GM19351 (cell line): ENCODE measurements around the gene EGR4.

Experiments used
- ATAC-seq: cut with Tn5 transposase; IDR thresholded peaks from one replicate; pipeline ENCODE4 v1.9.1; 2021; ENCODE audit warnings: mild to moderate bottlenecking, moderate library complexity; ENCODE audit not compliant: unreplicated experiment

Gene EGR4

DNA sequence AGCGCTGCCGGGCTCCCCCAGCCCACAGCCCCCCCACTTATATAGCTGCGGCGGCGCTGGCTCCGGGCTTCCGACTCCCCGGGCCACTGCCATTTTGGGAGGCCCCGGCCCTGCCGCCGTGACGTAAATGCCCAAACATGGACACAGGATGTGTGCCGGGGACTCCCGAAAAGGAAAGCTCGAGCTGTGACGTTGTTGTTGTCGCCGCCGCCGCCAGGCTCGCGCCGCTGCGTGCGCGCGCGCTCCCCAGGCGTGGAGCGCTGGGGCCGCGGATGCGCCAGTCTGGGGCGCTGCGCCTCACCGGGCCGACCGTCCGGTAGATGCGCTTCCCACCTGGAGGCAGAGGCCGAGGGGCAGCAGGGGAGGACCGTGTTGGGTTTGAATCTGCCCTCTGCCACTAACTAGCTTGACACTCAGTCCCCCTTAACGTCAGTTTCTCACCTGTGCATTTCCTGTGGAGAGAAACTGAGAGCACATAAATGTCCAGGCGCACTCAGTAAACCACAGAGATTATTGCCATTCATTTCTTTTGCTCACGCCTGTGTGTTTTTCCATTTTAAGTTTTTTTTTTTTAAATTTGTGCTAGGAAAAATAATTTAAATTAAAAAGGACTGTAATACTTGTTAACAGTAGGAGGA, at the start of gene EGR4:
TSS of gene EGR4 (minus strand) at position 15 of the 638 bp plus-strand sequence. CDS start 231 bp downstream, outside the sequence.
- peak; percentile 93 for ATAC-seq

DNA sequence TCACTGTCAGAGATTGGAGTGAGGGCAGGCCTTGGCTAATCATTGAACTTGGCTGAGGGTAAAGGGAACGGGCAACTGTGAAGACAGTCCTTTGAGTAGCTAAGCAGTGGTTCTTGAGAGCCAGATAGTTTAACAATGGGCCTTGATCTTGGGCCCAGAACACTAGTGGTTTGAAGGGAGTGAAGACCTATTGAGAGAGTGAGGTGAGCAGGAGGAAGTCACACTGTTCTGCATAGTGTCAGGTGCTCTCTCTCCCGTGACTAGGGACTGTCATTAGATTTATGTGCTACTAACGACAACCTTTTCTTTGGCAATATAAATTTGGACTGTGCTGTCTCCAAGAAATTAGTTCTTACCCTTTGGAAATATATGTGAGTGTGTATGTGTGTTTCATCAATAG, 47.7 kb upstream of the EGR4 start:
- no peak for ATAC-seq

DNA sequence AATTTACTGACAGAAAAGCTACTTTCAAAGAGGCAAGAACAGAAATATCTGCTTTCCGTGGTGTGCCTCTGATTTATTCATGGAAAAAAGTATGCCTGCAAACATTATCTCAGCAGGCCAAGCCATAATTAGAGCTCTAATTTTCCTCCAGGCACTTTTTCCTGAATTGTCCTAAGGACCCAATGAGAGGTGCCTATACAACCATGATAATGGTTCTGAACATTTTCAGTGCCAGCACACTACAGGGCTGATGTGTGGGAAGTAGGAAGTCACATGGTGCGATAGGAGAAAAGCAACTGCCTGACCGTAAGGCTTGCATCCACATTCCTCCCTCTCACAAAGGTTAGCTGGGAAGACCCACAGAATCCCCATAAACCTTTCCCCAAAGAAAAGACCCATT, 45.9 kb upstream of the EGR4 start:
- ATAC-seq: no peak

DNA sequence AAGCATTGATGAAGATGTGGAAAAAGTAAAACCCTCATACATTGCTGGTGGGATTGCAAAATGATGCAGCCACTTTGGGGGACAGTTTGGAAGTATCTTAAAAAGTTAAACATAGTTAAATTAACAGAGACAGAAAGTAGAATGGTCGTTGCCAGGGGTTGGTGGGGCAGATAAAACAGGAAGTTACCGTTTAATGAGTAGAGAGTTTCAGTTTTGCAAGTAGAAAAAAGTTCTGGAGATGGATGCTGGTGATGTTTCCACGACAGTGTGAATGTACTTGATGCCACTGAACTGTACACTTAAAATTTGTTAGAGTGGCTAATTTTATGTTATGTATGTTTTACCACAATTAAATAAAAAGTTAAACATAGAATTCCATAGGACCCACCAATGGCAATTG, 44.5 kb upstream of the EGR4 start:
- ATAC-seq: peak; percentile 54

DNA sequence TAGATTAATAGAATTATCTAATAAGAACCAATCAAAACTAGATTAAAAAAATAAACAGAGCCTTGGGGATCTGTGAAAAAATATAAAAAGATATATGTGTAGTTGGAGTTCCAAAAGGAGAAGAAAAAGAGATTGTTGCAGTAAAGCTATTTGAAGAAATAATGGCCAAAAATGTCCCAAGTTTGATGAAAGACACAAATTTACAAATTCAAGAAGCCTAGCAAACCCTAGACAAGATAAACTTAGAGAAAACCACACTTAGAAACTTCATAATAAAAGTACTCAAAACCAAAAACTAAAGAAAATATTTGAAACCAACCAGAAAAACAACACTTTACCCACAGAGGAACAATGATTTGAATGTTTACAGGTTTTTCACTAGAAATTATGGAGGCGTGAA, 41.3 kb upstream of the EGR4 start:
- ATAC-seq: no peak

DNA sequence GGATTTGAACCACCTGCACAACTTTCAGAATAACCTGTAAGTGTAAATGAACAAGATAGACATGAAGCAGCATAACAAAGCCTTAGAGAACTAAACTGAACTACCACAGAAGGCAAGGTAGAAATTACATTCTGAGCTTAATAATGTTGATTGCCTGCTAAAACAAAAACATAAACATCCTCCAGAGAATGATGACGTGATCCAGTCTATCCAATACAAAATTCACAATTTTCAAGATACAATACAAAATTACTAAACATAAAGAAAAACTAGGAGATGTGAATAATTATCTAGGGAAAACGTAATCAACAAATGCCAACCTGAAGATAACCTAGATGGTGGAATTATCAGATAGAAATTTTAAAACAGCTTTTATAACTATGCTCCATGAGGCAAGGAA, 40.7 kb upstream of the EGR4 start:
- ATAC-seq: no peak

DNA sequence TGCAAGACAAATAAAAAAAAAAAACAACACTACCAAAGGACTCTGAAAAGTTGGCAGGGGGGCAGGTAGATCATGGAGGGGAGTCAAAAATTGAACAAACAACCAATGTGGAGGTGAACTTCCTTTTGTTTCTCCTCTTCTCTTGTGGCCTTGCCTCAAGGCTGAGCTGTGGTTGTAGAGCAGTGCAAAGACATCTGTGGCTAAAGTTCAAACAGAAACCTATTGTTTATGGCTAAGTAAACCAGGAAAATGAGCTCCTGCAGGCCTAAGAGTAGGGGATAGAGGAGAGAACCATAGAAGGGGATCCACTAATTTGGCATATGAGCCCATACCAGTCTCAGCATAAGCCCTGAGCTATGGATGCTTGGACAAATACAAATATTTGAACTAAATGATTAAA, 40.2 kb upstream of the EGR4 start:
- no peak for ATAC-seq

DNA sequence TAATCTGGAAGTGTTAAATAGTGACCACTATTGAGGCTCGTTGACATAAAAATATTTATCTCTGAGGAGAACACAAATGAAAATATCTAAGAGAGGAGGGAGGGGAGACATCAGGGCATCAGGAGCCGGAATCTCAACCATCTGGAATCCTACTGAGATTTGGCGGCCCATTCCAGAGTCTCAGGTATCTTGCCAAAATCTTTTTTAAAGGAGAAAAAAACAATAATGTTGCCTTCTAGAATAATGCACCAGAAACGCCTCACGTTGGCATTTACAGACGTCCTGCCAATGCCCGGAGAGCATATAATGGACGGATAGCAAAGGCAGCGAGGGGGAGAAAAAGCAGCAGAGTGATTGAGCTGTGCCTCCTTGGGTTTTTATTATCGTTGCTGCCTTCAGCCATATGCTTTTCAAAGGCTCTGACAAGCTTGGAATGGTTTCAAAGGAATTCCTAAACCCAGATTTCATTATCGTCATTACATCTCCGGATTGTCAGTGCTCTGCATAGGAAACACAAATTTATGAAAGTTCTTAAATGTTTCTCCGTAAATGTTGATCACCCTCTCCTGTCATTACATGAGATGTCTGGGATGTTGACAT, 30.9 kb upstream of the EGR4 start:
- no peak for ATAC-seq

DNA sequence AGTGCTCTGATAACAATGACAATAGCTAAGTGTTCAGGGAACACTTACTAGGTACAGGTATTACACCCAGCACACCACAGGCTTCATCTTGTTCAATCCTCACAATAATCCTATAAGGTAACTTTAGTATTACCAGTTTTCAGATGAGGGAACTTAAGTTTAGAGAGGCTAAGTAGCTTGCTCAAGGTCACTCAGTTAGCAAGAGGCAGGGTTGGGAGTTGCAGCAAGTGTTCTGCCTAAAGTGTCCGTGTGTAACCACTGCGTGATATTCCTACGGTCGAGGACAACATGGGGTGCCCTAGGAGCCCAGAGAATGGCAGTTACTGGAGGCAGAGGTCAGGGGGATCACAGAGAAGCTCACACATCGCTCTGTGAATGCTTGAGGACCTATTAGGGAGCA, 30.2 kb upstream of the EGR4 start:
- no peak for ATAC-seq

DNA sequence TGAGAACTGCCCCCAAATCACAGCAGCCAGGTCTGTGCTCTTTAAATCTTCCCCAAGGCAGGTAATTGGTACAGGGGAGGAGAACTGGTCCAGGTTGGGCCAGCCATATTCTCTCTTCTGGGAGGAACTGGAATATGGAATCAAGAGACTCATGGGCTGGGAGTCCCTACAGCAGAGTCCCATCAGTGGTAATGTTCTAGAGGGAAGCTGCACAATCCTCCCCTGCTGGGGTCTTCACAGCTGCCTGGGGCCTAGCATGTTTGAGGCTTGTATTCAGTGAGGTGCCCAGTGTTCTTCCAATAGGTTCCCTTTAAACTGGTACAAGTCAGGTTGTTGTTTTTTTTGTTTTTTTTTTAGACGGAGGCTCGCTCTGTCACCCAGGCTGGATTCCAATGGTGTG, 21.1 kb upstream of the EGR4 start:
- ATAC-seq: no peak

DNA sequence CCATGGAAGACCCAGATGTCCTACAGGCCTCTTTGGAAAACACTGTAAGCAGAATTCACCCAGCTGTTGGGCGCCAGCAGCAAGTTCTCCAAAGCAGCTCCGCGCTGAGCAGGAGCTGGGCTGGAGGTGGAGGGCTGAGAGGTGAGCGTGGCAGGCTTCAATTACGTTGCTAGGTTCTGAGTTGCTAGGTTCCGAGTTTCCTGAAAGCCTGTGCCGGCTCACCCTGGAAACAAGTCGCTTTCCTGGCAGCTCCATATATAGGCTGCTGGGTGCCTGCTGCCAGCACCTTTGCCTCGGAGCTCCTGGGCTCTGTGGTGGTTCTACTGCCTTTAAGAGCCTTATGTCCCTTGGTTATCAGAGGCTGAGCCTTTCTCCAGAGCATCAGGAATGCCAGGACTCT, 14.4 kb upstream of the EGR4 start:
- ATAC-seq: no peak

DNA sequence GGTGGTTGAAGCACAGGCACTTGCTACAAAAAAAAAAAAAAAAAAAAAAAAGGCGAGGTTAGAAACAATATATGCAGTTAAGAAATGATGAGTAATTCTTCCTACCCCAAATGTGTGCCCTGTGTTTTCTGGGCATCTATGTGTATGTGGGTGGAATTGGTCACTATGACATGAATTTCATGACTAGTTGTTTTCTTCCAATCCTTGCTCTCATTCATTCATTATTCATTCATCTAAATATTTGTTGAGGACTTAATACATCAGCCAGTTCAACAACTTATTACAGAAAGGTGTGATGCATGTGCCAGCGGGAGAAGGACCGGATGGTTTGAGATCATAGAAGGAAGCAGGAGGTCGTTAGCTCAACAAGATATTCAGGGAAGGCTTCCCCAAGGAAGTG, 8.3 kb upstream of the EGR4 start:
- no peak for ATAC-seq

DNA sequence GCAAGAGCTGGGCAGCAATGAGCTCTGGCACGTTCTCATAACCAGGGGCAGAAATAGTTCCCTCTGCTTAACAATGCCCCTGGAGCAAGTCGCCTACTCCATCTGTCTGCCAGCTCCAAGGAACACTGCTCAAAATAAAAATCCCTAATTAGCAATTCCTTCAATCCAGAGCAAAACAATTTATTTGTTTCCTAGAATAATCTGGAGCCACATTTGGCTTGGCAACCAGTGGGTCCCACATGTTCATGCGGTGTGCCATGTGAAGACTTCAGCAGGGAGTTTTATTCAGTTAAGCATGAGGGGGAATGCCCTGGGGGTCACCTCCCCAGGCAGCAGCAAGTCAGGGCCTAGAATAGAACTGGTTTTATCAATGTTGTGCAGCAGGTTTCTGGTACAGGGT, 7.6 kb upstream of the EGR4 start:
- ATAC-seq: no peak

DNA sequence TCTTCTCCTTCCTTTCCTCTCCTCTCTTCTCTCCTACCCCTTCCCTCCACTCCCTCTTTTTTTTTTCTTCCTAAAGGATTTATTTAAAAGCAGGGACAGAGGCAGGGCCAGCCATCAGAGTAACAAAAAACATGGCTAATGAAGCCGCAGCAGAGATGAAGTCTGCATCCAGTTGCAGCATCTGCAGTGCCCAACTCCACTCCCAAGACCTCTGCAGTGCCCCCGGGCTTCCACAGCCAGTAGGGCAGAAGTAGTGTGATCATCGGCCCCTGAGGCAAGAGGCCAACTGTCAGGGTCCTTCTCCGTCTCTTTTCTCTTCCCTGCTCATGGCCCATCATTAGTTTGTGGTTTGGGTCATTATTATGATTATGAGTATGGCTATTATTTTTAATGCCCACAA, 4.2 kb upstream of the EGR4 start:
- no peak for ATAC-seq

DNA sequence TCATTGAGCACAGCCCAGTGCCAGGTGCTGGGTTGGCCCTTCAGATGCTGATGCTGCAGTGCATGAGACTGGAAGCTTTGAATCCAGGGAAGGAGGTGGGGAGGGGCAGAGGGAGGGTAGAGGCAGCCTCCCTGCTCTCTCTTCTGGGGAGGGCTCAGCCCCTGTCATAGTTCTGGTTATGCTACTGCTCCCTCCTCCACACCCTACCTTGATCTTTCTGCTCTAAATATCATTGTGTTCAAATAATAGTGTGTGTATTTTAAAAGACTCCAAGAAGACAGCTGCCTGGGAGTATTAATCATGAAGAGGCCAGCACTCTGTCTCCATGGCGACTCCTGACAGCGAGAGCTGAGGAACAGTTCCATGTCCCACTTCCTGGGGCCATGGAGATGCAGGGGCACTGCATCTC, 3.8 kb upstream of the EGR4 start:
- ATAC-seq: no peak

DNA sequence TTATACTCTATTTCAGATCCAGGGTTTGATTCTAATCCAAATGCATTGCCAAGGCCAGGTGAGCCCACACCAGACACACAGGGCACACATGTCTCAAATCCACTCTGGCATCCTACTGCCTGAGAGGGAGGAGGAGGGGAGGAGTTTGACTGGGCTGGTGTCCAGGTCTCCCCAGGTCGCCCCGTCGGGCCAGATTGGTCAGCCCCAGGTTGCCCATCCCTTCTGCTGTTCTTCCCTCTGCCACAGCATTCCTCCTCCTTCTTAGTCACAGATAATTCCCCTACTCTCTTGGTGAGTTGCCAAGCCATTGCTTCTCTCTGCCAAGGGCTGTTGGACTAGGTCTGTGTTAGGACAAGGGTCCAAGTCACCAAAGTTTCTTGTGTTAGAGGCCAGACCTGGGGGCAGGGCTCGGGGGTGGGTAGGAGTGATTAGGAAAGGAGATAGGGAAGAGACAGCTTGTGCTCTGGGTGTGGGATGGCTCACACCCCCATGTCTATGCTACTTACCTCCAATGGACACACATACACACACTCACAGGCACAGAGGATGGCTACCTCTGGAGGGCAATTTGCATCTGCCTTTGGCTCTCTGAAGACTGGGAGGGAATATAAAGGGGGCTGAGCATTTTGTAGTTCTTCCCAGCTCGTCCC, 2.5 kb upstream of the EGR4 start:
- no peak for ATAC-seq

DNA sequence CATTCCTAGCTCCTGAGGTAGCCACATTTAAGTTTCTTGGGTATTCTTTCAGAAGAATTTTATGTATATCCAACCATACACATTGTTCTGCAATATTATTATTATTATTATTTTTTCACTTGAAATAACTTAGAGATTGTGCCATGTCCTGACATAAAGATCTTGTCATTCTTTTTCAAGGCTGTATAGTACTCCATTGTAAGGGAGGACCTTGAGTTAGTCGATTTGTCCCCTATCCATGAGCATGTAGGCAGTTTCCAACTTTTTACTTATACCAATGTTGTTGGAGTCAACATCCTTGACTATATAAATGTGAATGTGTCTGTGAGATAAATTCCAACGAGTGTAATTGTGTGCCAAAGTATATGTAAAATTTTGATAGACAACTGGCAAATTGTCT, 891 bp upstream of the EGR4 start:
- ATAC-seq: no peak

DNA sequence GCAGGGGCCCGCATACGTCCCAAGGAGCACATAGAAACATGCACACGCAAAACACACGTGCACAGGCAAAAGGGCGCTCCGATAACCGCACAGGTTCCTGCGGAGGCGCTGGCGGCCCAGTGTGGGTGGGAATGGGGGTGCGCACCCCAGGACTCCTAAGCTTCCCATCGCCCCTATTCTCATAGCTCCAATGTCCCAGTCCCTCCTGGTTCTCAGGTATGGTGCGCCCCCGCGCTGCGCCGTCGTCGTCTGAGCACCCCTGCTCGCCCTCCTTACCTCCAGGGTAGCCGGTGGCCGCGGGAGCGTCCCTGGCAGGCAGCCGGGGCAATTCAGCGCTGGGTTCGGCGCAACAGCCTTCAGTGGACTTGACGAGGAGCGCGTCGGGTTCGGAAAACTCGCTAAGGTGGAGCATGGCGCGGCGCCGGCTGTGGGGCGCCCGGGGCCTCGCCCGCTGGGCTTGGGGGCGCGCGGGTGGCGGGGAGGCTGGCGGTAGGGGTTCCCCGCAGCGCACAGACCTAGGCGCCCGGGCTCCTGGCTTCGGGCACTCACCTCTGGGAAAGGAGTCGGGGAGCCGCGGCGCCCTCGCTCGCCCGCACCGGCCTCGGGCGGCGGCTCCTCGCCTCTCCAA, 328 bp downstream of the EGR4 start:
- ATAC-seq: no peak

DNA sequence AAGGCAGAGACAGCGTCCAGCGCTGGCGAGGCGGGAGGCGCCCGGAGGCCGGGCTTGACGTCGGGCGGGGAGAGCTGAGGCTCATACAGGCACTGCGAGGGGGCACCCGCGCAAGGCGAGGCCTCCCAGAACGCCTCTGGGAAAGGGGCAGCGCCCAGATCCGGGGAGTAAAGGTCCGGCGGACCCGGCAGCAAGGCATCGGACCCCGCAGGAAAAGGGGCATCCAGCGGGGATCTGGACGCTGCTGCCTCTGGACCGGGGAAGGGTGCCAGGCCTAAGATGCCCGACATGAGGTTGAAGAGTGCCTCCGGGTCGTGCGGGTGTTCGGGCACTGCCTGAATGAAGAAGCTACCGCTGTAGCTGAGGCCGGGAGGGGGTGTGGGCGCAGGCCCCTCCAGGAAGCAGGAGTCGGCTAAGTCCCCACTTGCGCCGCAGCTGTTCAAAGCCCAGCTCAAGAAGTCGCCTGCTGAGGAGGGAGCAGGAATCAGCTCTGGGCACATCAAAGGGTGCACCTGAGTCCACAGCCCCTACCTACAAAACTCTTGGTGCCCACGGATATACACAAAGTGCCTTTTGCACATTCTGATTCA, 937 bp downstream of the EGR4 start:
- no peak for ATAC-seq

DNA sequence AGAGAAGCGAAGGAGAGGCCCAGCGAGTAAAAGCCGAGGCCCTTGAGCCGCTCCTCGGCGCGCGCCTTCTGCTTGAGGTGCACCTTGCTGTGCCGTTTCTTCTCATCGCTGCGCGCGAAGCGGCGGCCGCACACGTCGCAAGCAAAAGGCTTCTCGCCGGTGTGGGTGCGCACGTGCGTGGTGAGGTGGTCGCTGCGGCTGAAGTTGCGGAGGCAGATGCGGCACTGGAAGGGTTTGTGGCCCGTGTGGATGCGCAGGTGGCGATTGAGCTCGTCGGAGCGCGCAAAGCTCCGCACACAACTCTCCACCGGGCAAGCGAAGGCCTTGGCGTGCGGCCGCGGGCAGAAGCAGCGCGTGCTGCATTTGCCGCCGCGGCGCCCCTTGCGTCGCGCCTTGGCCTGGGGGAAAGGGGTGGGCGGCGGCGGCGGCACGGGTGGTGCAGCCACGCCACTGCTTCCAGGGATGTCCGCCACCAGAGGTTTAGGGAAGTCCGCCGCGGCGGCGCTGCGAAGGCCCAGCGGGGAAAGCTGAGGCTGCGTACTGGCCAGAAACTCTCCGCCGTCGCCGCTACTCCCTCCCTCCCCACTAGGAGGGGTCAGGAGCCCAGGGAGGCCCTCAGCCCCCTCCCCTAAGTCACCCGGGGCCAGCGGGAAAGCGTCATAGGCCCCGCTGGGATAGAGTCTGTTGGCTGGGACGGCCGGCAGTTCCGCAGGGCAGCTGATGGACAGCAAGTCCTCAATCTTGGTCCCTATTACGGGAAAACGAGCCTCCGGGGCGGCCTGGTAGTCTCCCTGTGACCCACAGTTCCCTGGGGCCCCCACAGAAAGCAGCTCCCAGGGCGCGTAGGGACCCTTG, 1.7 kb downstream of the EGR4 start:
- no peak for ATAC-seq

DNA sequence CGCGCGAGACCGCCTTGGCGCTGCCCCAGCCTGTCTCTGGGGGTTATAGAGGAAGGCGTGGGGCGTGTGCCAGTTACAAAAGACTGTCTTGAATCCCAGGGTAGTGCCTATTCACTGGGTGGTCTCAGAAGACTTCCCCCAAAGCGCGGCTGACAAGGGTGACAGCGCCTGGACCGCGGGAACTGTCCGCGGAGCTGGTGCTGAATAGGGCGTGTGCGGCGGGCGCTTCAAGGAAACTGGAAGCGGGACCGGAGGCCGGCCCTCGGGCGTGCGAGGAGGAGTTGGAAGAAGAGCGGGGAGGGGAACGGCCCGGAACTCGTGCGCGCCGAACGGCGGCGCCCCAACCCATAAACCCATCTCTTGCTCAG, 2.3 kb downstream of the EGR4 start:
- ATAC-seq: no peak
